Vagina (tissue), 2 donors: ENCODE data around the gene SOX9.

Source experiments
- CTCF ChIP-seq, 3 experiments: fragments of 450-650 bp in 2 of 3; fragments of 200-600 bp in 1 of 3; sonication (generic) in 1 of 3; IDR thresholded peaks; one replicate each; pipeline ENCODE4 v1.5.1; 2017 to 2019; ENCODE audit warnings: antibody characterized with exemption in 3 of 3, mild to moderate bottlenecking in 2 of 3, moderate library complexity in 2 of 3
- POLR2A ChIP-seq, 2 donors: fragments of 450-650 bp; IDR thresholded peaks; one replicate each; pipeline ENCODE4 v1.6.1; 2017; ENCODE audit warnings: antibody characterized with exemption in 2 of 2, mild to moderate bottlenecking in 2 of 2, moderate library complexity in 2 of 2
- POLR2AphosphoS5 ChIP-seq, 2 donors: sonication (generic); formaldehyde crosslinking; IDR thresholded peaks; one replicate each; pipeline ENCODE4 v1.9.0; 2017; ENCODE audit warnings: antibody characterized with exemption in 2 of 2, mild to moderate bottlenecking in 2 of 2, low read depth in 1 of 2; ENCODE audit not compliant: insufficient read depth in 1 of 2

- TF ChIP-seq CTCF (IDR thresholded peaks at IDR 0.05) (no peak), POLR2AphosphoS5 (IDR thresholded peaks at IDR 0.05; ENCODE audit: insufficient read depth in 1 of 2, low read depth in 1 of 2) (no peak), POLR2A (IDR thresholded peaks at IDR 0.05) (no peak)
Observed at GRCh38 chr17:72151565-72152386, 31.0 kb downstream of the SOX9 start.
